Endothelial cell (in vitro differentiated cells): ENCODE measurements around the gene CCDC92B. TPM values are rescaled to one million over a fixed set of nuclear protein-coding genes. Genes with fewer than 3 reads are reported as not detected.
"Not testable (repeated sequence)": the region's sequence is repeated elsewhere in the genome, so short reads cannot be mapped to it uniquely, and the experiment has no call there.

Experiments
- DNase-seq: peaks from one replicate; pipeline ENCODE4 v3.0.0; 2021; ENCODE audit warnings: low spot score
- H3K27ac Mint-ChIP-seq: one replicate; pipeline ENCODE4 v1.8.0; 2021; ENCODE audit warnings: mixed read lengths, inconsistent platforms; ENCODE audit not compliant: unreplicated experiment
- H3K27me3 Mint-ChIP-seq: one replicate; pipeline ENCODE4 v1.8.0; 2021; ENCODE audit warnings: mild to moderate bottlenecking, moderate library complexity, mixed read lengths, inconsistent platforms; ENCODE audit not compliant: unreplicated experiment
- H3K36me3 Mint-ChIP-seq: one replicate; pipeline ENCODE4 v1.8.0; 2021; ENCODE audit warnings: mild to moderate bottlenecking, low read depth, mixed read lengths, inconsistent platforms; ENCODE audit not compliant: unreplicated experiment
- H3K4me1 Mint-ChIP-seq: one replicate; pipeline ENCODE4 v1.8.0; 2021; ENCODE audit warnings: mild to moderate bottlenecking, mixed read lengths, inconsistent platforms; ENCODE audit not compliant: unreplicated experiment
- H3K4me3 Mint-ChIP-seq: one replicate; pipeline ENCODE4 v1.8.0; 2021; ENCODE audit warnings: mild to moderate bottlenecking, mixed read lengths, inconsistent platforms; ENCODE audit not compliant: unreplicated experiment
- H3K9me3 Mint-ChIP-seq: one replicate; pipeline ENCODE4 v1.8.0; 2021; ENCODE audit warnings: mixed read lengths, inconsistent platforms; ENCODE audit not compliant: unreplicated experiment
- total RNA-seq: library from RNA; stranded (reverse); fragmentation: NEBNext Ultra II Directional; extraction: Animal tissue kit (Norgen Biotek cat#: 25700); gene quantifications from one replicate; pipeline ENCODE4 v1.2.1, GENCODE V29; 2021; ENCODE audit not compliant: unreplicated experiment
- TF ChIP-seq, protein P1 (sequence below): fragments of 200-600 bp; sonication (generic); IDR thresholded peaks from one replicate; pipeline ENCODE4 v1.5.0; 2021; ENCODE audit warnings: antibody characterized with exemption; ENCODE audit not compliant: unreplicated experiment

Gene CCDC92B
- total RNA-seq, 1 donor from 2014 or later, result 1.9 TPM

GRCh38 chr17:2782055-2782454, 32.6 kb upstream of the CCDC92B start:
- H3K27ac Mint-ChIP-seq, result peak overlapping the region; percentile 42
- H3K9me3 Mint-ChIP-seq, result no peaks in the 10 kb centered on the region
- H3K36me3 Mint-ChIP-seq, result no peaks in the 10 kb centered on the region
- DNase-seq, result peak; percentile 63
- H3K4me1 Mint-ChIP-seq, result peaks cover 29% of the 10 kb centered on the region
- H3K27me3 Mint-ChIP-seq, result peaks cover 2% of the 10 kb centered on the region
- TF ChIP-seq, protein P1, sequence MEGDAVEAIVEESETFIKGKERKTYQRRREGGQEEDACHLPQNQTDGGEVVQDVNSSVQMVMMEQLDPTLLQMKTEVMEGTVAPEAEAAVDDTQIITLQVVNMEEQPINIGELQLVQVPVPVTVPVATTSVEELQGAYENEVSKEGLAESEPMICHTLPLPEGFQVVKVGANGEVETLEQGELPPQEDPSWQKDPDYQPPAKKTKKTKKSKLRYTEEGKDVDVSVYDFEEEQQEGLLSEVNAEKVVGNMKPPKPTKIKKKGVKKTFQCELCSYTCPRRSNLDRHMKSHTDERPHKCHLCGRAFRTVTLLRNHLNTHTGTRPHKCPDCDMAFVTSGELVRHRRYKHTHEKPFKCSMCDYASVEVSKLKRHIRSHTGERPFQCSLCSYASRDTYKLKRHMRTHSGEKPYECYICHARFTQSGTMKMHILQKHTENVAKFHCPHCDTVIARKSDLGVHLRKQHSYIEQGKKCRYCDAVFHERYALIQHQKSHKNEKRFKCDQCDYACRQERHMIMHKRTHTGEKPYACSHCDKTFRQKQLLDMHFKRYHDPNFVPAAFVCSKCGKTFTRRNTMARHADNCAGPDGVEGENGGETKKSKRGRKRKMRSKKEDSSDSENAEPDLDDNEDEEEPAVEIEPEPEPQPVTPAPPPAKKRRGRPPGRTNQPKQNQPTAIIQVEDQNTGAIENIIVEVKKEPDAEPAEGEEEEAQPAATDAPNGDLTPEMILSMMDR, result no peak
- H3K4me3 Mint-ChIP-seq, result no peak overlapping the region

DNA sequence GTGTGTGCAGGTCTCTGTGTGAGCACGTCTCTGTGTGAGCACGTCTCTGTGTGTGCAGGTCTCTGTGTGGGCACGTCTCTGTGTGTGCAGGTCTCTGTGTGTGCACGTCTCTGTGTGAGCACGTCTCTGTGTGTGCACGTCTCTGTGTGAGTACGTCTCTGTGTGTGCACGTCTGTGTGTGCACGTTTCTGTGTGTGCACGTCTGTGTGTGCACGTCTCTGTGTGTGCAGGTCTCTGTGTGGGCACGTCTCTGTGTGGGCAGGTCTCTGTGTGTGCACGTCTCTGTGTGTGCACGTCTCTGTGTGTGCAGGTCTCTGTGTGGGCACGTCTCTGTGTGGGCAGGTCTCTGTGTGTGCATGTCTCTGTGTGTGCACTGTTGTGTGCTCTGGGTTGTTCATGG, 32.1 kb upstream of the CCDC92B start:
- H3K4me3 Mint-ChIP-seq, result peak overlapping the region; percentile 33
- DNase-seq, H3K27me3 Mint-ChIP-seq, H3K9me3 Mint-ChIP-seq, H3K36me3 Mint-ChIP-seq: not testable (repeated sequence)
- peaks cover 32% of the 10 kb centered on the region for H3K4me1 Mint-ChIP-seq
- H3K27ac Mint-ChIP-seq, result peak overlapping the region; percentile 42

DNA sequence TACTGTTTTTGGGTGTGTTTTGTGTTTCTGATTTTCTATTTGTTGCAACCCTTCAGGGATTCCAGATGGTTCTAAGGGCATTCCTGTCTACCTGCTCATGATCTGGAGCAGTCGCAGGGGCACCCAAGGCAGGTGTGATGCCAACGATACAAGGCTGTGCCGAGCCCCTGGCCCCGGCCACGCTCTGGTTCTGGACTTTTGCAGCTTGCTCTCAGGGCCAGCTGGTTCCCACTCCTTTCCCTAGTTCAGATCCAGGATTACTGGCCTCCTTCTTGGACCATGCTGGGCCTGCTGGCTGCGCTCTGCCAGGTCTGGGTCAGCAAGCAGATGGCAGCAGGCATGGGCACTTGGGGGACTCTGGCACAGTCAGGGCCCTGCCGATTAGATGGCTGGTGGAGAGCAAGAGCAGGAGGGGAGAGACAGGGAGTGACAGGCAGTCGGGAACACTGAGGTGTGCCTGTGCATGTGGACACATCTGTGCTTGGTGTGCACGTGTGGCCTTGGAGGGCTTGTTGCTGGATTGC, 31.5 kb upstream of the CCDC92B start:
- TF ChIP-seq, protein P1, result no peak
- peaks cover 6% of the 10 kb centered on the region for H3K27me3 Mint-ChIP-seq
- H3K4me3 Mint-ChIP-seq, result no peak overlapping the region
- peaks cover 34% of the 10 kb centered on the region for H3K4me1 Mint-ChIP-seq
- no peak overlapping the region for H3K27ac Mint-ChIP-seq
- no peaks in the 10 kb centered on the region for H3K9me3 Mint-ChIP-seq
- no peak for DNase-seq
- no peaks in the 10 kb centered on the region for H3K36me3 Mint-ChIP-seq

DNA sequence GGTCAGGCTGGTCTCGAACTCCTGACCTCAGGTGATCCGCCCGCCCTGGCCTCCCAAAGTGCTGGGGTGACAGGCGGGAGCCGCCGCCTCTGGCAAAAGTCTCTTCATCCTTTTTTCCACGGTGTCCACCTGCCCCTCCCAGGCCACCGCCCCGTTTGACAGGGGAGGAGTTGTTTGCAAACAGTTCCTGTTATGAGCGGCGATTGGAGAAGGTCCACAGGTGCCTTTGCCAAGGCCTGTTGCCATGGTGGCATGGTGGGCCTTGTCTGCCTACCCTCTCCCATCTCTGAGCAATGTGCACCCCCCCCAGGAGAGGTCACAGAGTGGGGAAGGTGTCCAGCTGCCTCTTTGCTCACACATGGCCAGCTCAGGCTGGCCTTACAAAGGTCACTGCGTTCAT, 30.8 kb upstream of the CCDC92B start:
- no peak overlapping the region for H3K27ac Mint-ChIP-seq
- H3K36me3 Mint-ChIP-seq, result peaks cover 3% of the 10 kb centered on the region
- H3K4me1 Mint-ChIP-seq, result peaks cover 31% of the 10 kb centered on the region
- TF ChIP-seq, protein P1, result no peak
- no peak overlapping the region for H3K4me3 Mint-ChIP-seq
- no peaks in the 10 kb centered on the region for H3K9me3 Mint-ChIP-seq
- DNase-seq, result no peak
- H3K27me3 Mint-ChIP-seq, result peaks cover 8% of the 10 kb centered on the region

DNA sequence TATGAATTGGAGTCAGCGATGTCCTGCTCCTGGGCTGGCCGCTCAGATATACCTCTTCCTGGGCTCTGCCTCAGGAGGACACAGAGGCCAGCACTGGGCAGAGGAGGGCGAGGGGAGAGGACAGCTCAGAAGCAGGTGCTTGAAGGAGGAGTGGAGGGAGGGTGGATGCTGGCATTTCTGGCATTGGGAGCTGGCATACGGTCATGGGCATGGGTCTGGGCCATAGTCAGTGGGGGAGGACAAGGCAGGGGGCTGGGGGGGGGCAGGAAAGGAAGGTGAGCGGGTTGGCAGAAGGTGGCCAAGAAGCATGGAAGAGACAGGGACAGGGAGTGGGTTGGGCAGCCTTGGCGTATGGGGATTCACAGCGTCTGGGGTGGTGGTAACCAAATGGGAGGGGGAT, 30.1 kb upstream of the CCDC92B start:
- Mint-ChIP-seq H3K9me3 (no peaks in the 10 kb centered on the region), H3K36me3 (peaks cover 3% of the 10 kb centered on the region), H3K27me3 (peaks cover 8% of the 10 kb centered on the region), H3K4me3 (no peak overlapping the region), H3K27ac (no peak overlapping the region), H3K4me1 (peaks cover 29% of the 10 kb centered on the region)
- TF ChIP-seq, protein P1, result no peak
- DNase-seq, result no peak
